A673 (cell line): ENCODE measurements around the gene LDHAL6A.

Experiments used
- EZH2 ChIP-seq: fragments of 200-600 bp; sonication (generic); IDR thresholded peaks from 2 replicates; pipeline ENCODE4 v1.6.1; 2017; ENCODE audit warnings: borderline replicate concordance, low read depth, mild to moderate bottlenecking, mixed read lengths, antibody characterized with exemption, low read length; ENCODE audit not compliant: poor library complexity, severe bottlenecking
- TF ChIP-seq, protein P1 (sequence below): fragments of 300-800, 200-600 bp; sonication (generic); conservative IDR thresholded peaks from 2 replicates; pipeline ENCODE4 v1.5.1; 2017; ENCODE audit warnings: low read depth, mild to moderate bottlenecking, antibody characterized with exemption, low read length, moderate library complexity, mixed read lengths

- TF ChIP-seq EZH2: no peak
- TF ChIP-seq, protein P1, sequence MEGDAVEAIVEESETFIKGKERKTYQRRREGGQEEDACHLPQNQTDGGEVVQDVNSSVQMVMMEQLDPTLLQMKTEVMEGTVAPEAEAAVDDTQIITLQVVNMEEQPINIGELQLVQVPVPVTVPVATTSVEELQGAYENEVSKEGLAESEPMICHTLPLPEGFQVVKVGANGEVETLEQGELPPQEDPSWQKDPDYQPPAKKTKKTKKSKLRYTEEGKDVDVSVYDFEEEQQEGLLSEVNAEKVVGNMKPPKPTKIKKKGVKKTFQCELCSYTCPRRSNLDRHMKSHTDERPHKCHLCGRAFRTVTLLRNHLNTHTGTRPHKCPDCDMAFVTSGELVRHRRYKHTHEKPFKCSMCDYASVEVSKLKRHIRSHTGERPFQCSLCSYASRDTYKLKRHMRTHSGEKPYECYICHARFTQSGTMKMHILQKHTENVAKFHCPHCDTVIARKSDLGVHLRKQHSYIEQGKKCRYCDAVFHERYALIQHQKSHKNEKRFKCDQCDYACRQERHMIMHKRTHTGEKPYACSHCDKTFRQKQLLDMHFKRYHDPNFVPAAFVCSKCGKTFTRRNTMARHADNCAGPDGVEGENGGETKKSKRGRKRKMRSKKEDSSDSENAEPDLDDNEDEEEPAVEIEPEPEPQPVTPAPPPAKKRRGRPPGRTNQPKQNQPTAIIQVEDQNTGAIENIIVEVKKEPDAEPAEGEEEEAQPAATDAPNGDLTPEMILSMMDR: no peak
Observed at GRCh38 chr11:18468059-18468458, 12.4 kb downstream of the LDHAL6A start.
